DOHH2 (cell line): Measurements from ENCODE around the gene INSR.

ENCODE experiments used
- H3F3A ChIP-seq: fragments of 200-600 bp; sonication (generic), shearing (Covaris generic); 2 replicates; pipeline ENCODE4 v1.6.0; 2016; ENCODE audit warnings: antibody characterized with exemption, mild to moderate bottlenecking; ENCODE audit not compliant: control insufficient read depth, insufficient read depth
- H3K27ac ChIP-seq: fragments of 200-600 bp; sonication (generic); 2 replicates; pipeline ENCODE4 v1.5.1; 2014; ENCODE audit warnings: low read depth, mild to moderate bottlenecking, low read length, moderate library complexity
- H3K27me3 ChIP-seq: fragments of 200-600 bp; sonication (generic); 2 replicates; pipeline ENCODE4 v1.6.1; 2014; ENCODE audit warnings: mild to moderate bottlenecking, low read length, mixed read lengths; ENCODE audit not compliant: control insufficient read depth
- H3K36me3 ChIP-seq: fragments of 200-600 bp; sonication (generic); 2 replicates; pipeline ENCODE4 v1.6.1; 2014; ENCODE audit warnings: mild to moderate bottlenecking, low read length, moderate library complexity, mixed read lengths; ENCODE audit not compliant: control insufficient read depth
- H3K4me1 ChIP-seq: fragments of 200-600 bp; sonication (generic); 2 replicates; pipeline ENCODE4 v1.6.1; 2014; ENCODE audit warnings: mild to moderate bottlenecking, low read length, mixed read lengths; ENCODE audit not compliant: control insufficient read depth
- H3K4me2 ChIP-seq: fragments of 200-600 bp; sonication (generic); 2 replicates; pipeline ENCODE4 v1.6.0; 2014; ENCODE audit warnings: mild to moderate bottlenecking, low read length, moderate library complexity
- H3K4me3 ChIP-seq: fragments of 200-600 bp; sonication (generic); 2 replicates; pipeline ENCODE4 v1.5.1; 2014; ENCODE audit warnings: mild to moderate bottlenecking, low read length, mixed read lengths
- H3K79me2 ChIP-seq: fragments of 200-600 bp; sonication (generic); 2 replicates; pipeline ENCODE4 v1.6.1; 2014; ENCODE audit warnings: mild to moderate bottlenecking, low read length, mixed read lengths; ENCODE audit not compliant: control insufficient read depth
- H3K9me2 ChIP-seq: fragments of 200-600 bp; sonication (generic); replicated peaks from 2 replicates; pipeline ENCODE4 v1.6.1; 2014; ENCODE audit warnings: mild to moderate bottlenecking, low read length, mixed read lengths; ENCODE audit not compliant: control insufficient read depth
- H3K9me3 ChIP-seq: fragments of 200-600 bp; sonication (generic); 2 replicates; pipeline ENCODE4 v1.6.1; 2014; ENCODE audit warnings: antibody characterized with exemption, low read length, mixed read lengths; ENCODE audit not compliant: control insufficient read depth, insufficient read depth
- H4K20me1 ChIP-seq: fragments of 200-600 bp; sonication (generic); 2 replicates; pipeline ENCODE4 v1.6.0; 2014; ENCODE audit warnings: low read depth, mild to moderate bottlenecking, antibody characterized with exemption, low read length, moderate library complexity; ENCODE audit not compliant: control insufficient read depth, insufficient read depth
- EZH2phosphoT487 ChIP-seq: fragments of 200-600 bp; sonication (generic); IDR thresholded peaks from 2 replicates; pipeline ENCODE4 v1.6.1; 2017; ENCODE audit warnings: borderline replicate concordance, mild to moderate bottlenecking, antibody characterized with exemption, low read length, moderate library complexity, mixed read lengths
- TF ChIP-seq, protein P1 (sequence below): fragments of 200-600 bp; sonication (generic); IDR thresholded peaks from one replicate; pipeline ENCODE4 v1.5.1; 2014; ENCODE audit warnings: antibody characterized with exemption, mild to moderate bottlenecking, low read depth, low read length; ENCODE audit not compliant: poor library complexity, severe bottlenecking

Gene INSR

DNA sequence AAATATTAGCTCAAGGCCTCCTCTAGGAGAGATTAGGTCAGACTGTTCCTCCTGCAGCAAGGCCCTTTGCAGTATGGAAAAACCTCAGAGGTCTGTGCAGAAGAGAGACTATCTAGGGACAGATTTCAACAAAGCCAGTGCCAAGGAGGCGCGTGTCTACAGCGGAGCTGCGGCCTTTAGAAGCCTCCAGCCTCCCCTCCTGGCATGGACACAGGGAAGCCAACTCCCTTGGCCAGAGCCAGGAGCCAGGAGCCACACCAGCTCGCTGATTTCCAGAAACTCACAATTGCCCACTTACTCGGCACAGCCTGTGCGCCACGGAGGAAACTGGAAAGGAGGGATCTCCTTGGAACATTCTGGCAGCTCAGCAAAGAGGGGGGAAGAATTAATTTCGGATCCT is 63.4 kb downstream of the INSR start:
- no peak overlapping the region for H3K4me3 ChIP-seq
- no peaks in the 10 kb centered on the region for H3K9me2 ChIP-seq
- H3K4me1 ChIP-seq = no peaks in the 10 kb centered on the region
- no peaks in the 10 kb centered on the region for H3F3A ChIP-seq
- no peaks in the 10 kb centered on the region for H3K79me2 ChIP-seq
- no peaks in the 10 kb centered on the region for H3K27me3 ChIP-seq
- no peak overlapping the region for H3K27ac ChIP-seq
- no peaks in the 10 kb centered on the region for H4K20me1 ChIP-seq
- no peak overlapping the region for H3K4me2 ChIP-seq
- H3K36me3 ChIP-seq = no peaks in the 10 kb centered on the region
- TF ChIP-seq, protein P1, sequence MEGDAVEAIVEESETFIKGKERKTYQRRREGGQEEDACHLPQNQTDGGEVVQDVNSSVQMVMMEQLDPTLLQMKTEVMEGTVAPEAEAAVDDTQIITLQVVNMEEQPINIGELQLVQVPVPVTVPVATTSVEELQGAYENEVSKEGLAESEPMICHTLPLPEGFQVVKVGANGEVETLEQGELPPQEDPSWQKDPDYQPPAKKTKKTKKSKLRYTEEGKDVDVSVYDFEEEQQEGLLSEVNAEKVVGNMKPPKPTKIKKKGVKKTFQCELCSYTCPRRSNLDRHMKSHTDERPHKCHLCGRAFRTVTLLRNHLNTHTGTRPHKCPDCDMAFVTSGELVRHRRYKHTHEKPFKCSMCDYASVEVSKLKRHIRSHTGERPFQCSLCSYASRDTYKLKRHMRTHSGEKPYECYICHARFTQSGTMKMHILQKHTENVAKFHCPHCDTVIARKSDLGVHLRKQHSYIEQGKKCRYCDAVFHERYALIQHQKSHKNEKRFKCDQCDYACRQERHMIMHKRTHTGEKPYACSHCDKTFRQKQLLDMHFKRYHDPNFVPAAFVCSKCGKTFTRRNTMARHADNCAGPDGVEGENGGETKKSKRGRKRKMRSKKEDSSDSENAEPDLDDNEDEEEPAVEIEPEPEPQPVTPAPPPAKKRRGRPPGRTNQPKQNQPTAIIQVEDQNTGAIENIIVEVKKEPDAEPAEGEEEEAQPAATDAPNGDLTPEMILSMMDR = no peak
- TF ChIP-seq EZH2phosphoT487 = no peak
- H3K9me3 ChIP-seq = no peaks in the 10 kb centered on the region

DNA sequence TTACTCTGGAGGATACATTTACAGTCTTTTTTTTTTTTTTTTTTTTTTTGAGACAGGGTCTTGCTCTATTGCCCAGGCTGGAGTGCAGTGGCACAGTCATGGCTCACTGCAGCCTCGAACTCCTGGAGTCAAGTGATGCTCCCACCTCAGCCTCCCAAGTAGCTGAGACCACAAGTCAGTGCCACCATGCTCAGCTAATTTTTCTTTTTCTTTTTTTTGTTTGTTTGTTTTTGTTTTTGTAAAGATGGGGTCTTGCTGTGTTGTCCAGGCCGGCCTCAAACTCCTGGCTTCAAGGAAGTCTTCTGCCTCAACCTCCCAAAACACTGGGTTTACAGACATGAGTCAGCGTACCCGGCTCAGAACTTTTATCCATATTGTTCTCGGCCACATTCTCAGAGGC is 64.5 kb downstream of the INSR start:
- TF ChIP-seq, protein P1 = no peak
- no peak for TF ChIP-seq EZH2phosphoT487
- no peaks in the 10 kb centered on the region for H3K9me2 ChIP-seq
- no peak overlapping the region for H3K4me3 ChIP-seq
- no peak overlapping the region for H3K27ac ChIP-seq
- H4K20me1 ChIP-seq = no peaks in the 10 kb centered on the region
- H3K4me2 ChIP-seq = no peak overlapping the region
- H3K4me1 ChIP-seq = no peaks in the 10 kb centered on the region
- H3K36me3 ChIP-seq = no peaks in the 10 kb centered on the region
- H3K79me2 ChIP-seq = no peaks in the 10 kb centered on the region
- H3F3A ChIP-seq = no peaks in the 10 kb centered on the region
- no peaks in the 10 kb centered on the region for H3K27me3 ChIP-seq
- no peaks in the 10 kb centered on the region for H3K9me3 ChIP-seq

DNA sequence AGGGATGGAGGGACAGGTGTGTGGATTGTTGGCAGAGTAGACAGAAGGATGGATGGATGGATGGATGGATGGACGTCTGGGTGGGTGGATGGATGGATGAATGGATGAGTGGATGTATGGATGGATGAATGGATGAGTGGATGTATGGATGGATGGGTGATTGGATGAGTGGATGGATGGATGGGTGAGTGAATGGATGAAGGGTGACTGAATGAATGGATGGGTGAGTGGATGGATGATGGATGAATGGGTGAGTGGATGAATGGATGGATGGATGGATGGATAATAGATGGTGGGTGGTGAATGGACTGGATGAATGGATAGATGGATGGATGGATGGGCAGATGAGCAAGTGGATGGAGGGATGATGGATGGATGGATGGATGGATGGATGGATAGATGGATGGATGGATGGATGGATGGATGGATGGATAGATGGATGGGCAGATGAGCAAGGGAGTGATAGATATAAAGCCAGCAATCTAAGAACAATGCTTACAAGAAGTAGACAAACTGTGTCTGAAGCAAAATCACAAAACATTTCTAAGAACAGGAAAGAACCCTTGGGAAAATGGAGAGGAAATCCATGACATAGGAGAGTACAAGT is 65.2 kb downstream of the INSR start:
- Histone ChIP-seq H3K27ac (no peak overlapping the region), H3K36me3 (no peaks in the 10 kb centered on the region), H3K9me3 (no peaks in the 10 kb centered on the region), H3F3A (no peaks in the 10 kb centered on the region), H3K27me3 (no peaks in the 10 kb centered on the region), H3K4me1 (no peaks in the 10 kb centered on the region), H3K9me2 (no peaks in the 10 kb centered on the region), H3K4me3 (no peak overlapping the region), H3K4me2 (no peak overlapping the region), H4K20me1 (no peaks in the 10 kb centered on the region), H3K79me2 (no peaks in the 10 kb centered on the region)
- no peak for TF ChIP-seq EZH2phosphoT487
- TF ChIP-seq, protein P1 = no peak
